Activated B cell treated with CpG ODN at 0.5 μM for 24 hours (primary cell): Measurements from ENCODE around the gene SEMA6A. TPM values are rescaled to one million over a fixed set of nuclear protein-coding genes. Genes with fewer than 3 reads are reported as not detected.

Experiments
- ATAC-seq: fragments of 200-7000 bp; cut with Tn5 transposase; one replicate; pipeline ENCODE4 v1.10.0; 2021; ENCODE audit warnings: low read depth, mild to moderate bottlenecking, moderate library complexity
- CTCF ChIA-PET: fragments of 350-600 bp; sonication (Branson Sonifier 250); formaldehyde crosslinking; loops from one replicate; lab custom pipeline; 2021; ENCODE audit warnings: antibody characterized with exemption; lab: Charles Lee
- POLR2A ChIA-PET: fragments of 350-600 bp; sonication (Branson Sonifier 250); formaldehyde crosslinking; loops from one replicate; lab custom pipeline; 2021; ENCODE audit warnings: antibody characterized with exemption; lab: Charles Lee
- DNase-seq: peaks from one replicate; pipeline ENCODE4 v3.0.0; 2022
- H3K27ac Mint-ChIP-seq: one replicate; pipeline ENCODE4 v1.8.0; 2020; ENCODE audit warnings: mixed read lengths
- H3K27me3 Mint-ChIP-seq: one replicate; pipeline ENCODE4 v1.8.0; 2021; ENCODE audit warnings: mixed read lengths
- H3K36me3 Mint-ChIP-seq: one replicate; pipeline ENCODE4 v1.8.0; 2021; ENCODE audit warnings: low read depth, mixed read lengths
- H3K4me1 Mint-ChIP-seq: one replicate; pipeline ENCODE4 v1.8.0; 2021; ENCODE audit warnings: mixed read lengths
- H3K4me3 Mint-ChIP-seq: one replicate; pipeline ENCODE4 v1.8.0; 2020; ENCODE audit warnings: mild to moderate bottlenecking, mixed read lengths
- H3K9me3 Mint-ChIP-seq: one replicate; pipeline ENCODE4 v1.8.0; 2020; ENCODE audit warnings: mixed read lengths
- CTCF ChIP-seq: fragments of 200-600 bp; IDR thresholded peaks from one replicate; pipeline ENCODE4 v1.8.0; 2022; ENCODE audit warnings: antibody characterized with exemption, mild to moderate bottlenecking
- intact Hi-C: fragments of 100-400 bp; cut with micrococcal nuclease; formaldehyde crosslinking; loops from one replicate; pipeline ENCODE4 v1.15.1; 2024
- total RNA-seq: library from RNA; stranded (reverse); gene quantifications from 2 replicates; pipeline ENCODE4 v1.2.3, GENCODE V29; 2022

Gene SEMA6A
- total RNA-seq, 1 donor from 2014 or later = 0.20 TPM

GRCh38 chr5:116440457-116441001 is 134.1 kb downstream of the SEMA6A start:
- H3K4me3 Mint-ChIP-seq = no peak overlapping the region
- H3K9me3 Mint-ChIP-seq = no peaks in the 10 kb centered on the region
- intact Hi-C loops = no loop called here
- ChIA-PET CTCF (no interaction called here), POLR2A (interaction anchor here (0.6 kb wide), 1 partner anchor 66 kb away, joined by 3 read pairs; no protein-coding TSS in a partner anchor)
- H3K27ac Mint-ChIP-seq = no peak overlapping the region
- H3K27me3 Mint-ChIP-seq = no peaks in the 10 kb centered on the region
- TF ChIP-seq CTCF = no peak
- peaks cover 24% of the 10 kb centered on the region for H3K36me3 Mint-ChIP-seq
- no peaks in the 10 kb centered on the region for H3K4me1 Mint-ChIP-seq
- no peak for ATAC-seq
- DNase-seq = no peak

GRCh38 chr5:116439905-116440304 is 134.7 kb downstream of the SEMA6A start:
- ChIA-PET POLR2A (interaction anchor here (0.6 kb wide), 1 partner anchor 65 kb away, joined by 3 read pairs; no protein-coding TSS in a partner anchor), CTCF (no interaction called here)
- peaks cover 25% of the 10 kb centered on the region for H3K36me3 Mint-ChIP-seq
- intact Hi-C loops = no loop called here
- DNase-seq (no peak), ATAC-seq (no peak)
- H3K27ac Mint-ChIP-seq = no peak overlapping the region
- TF ChIP-seq CTCF = no peak
- H3K9me3 Mint-ChIP-seq = no peaks in the 10 kb centered on the region
- no peaks in the 10 kb centered on the region for H3K27me3 Mint-ChIP-seq
- no peaks in the 10 kb centered on the region for H3K4me1 Mint-ChIP-seq
- H3K4me3 Mint-ChIP-seq = no peak overlapping the region

- Mint-ChIP-seq H3K9me3 (no peaks in the 10 kb centered on the region), H3K27ac (no peak overlapping the region), H3K36me3 (peaks cover 26% of the 10 kb centered on the region), H3K27me3 (no peaks in the 10 kb centered on the region), H3K4me3 (no peak overlapping the region), H3K4me1 (no peaks in the 10 kb centered on the region)
- ChIA-PET POLR2A (no interaction called here), CTCF (no interaction called here)
- ATAC-seq (no peak), DNase-seq (no peak)
- intact Hi-C loops = no loop called here
- no peak for TF ChIP-seq CTCF
Observed at GRCh38 chr5:116438979-116439554, 135.6 kb downstream of the SEMA6A start.

- DNase-seq (no peak), ATAC-seq (no peak)
- ChIA-PET CTCF (no interaction called here), POLR2A (no interaction called here)
- Mint-ChIP-seq H3K4me1 (no peaks in the 10 kb centered on the region), H3K27me3 (no peaks in the 10 kb centered on the region), H3K27ac (no peak overlapping the region), H3K36me3 (peaks cover 21% of the 10 kb centered on the region), H3K9me3 (no peaks in the 10 kb centered on the region), H3K4me3 (no peak overlapping the region)
- intact Hi-C loops = no loop called here
- TF ChIP-seq CTCF = no peak
Observed at GRCh38 chr5:116437922-116438578, 136.6 kb downstream of the SEMA6A start.

GRCh38 chr5:116437351-116437705 is 137.3 kb downstream of the SEMA6A start:
- Mint-ChIP-seq H3K27ac (no peak overlapping the region), H3K4me3 (no peak overlapping the region), H3K4me1 (no peaks in the 10 kb centered on the region), H3K36me3 (peaks cover 21% of the 10 kb centered on the region), H3K27me3 (no peaks in the 10 kb centered on the region), H3K9me3 (no peaks in the 10 kb centered on the region)
- DNase-seq (no peak), ATAC-seq (no peak)
- intact Hi-C loops = no loop called here
- CTCF ChIA-PET = no interaction called here
- no peak for TF ChIP-seq CTCF
- POLR2A ChIA-PET = no interaction called here
